ENCODE data around the gene SLC22A23. TPM values are rescaled to one million over a fixed set of nuclear protein-coding genes. Genes with fewer than 3 reads are reported as not detected.

Gene SLC22A23, protein sequence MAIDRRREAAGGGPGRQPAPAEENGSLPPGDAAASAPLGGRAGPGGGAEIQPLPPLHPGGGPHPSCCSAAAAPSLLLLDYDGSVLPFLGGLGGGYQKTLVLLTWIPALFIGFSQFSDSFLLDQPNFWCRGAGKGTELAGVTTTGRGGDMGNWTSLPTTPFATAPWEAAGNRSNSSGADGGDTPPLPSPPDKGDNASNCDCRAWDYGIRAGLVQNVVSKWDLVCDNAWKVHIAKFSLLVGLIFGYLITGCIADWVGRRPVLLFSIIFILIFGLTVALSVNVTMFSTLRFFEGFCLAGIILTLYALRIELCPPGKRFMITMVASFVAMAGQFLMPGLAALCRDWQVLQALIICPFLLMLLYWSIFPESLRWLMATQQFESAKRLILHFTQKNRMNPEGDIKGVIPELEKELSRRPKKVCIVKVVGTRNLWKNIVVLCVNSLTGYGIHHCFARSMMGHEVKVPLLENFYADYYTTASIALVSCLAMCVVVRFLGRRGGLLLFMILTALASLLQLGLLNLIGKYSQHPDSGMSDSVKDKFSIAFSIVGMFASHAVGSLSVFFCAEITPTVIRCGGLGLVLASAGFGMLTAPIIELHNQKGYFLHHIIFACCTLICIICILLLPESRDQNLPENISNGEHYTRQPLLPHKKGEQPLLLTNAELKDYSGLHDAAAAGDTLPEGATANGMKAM
- 3.7 and 6.5 TPM in 2 replicates for total RNA-seq

DNA sequence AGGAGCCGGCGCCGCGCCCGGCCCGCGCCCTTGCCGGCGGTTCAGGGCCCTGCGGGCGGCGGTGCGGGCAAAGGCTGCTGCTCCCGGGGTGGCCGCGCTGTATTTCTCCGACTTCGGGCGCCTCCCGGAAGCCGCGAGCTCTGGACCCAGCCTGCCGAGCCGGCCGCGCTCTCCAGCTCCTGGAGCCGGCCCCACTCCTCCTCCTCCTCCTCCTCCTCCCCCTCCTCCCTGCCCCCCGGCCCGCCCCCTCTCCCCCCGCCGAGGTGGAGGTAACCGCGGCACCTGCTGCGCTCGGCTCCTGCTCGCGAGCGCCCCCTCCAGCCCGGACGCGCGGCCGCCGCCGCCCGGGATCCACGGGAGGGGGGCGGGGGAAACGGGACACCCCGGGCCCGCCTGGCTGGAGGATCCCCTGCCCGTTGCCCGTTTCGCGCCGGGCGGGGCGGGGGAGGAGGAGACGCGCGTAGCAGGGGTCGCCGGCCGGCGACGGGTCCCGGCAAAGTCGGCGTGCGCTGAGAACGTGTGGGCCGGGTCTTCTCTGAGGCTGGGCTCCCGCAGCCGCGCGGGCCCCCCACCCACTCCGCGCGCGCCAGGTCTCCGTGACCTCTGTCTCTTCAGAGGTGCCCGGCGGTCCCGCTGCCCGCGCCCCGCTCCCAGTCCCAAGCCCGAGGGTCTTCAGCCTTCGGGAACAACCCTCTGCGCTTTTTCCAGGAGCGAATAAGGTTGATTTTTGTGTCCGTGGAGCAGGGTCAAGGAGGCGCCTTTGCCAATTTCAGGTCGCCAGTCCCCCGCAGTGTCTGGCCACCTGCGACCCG, at the start of gene SLC22A23:
TSS of gene SLC22A23 (minus strand) at position 153 of the 812 bp plus-strand sequence. CDS start 491 bp downstream, outside the sequence.

GRCh38 chr6:3258720-3259490, 197.9 kb downstream of the SLC22A23 start, which contains the start of gene PSMG4:
TSS of gene PSMG4 (plus strand) at chr6:3258947. CDS start at chr6:3259023, 76 bp downstream.

DNA sequence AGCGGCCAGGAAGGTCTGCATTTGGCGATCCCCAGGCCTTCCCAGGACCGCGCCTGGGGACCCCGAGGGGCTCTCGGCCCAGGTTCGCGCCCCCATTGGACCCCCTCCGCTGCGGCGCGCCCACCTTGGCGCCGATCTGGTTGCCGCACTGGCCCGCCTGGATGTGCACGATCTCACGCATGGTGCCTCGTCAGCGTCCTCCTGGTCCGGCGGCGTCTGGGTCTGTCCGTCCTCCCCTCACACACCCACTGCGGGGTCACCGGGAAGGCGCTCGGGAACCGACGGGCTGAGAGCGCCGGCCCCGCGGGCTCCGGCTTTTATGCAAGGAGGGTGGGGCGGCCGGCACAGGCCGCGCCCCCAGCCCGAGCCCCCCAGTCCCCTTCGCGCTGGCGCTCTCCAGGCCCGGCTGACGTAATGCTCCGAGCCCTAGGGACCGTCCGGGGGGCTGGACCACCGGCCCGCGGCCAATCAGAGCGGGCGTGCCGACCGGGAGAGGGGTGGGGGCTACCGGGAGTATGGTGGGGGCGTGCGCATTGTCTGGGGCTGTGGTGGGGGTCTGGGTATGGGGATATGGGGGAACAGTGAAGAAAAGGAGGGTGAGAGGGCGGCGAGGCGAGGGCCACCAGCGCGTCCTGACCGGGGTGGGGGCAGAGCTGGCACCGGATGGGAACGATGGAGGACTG, 229.3 kb downstream of the SLC22A23 start, which contains the start of gene TUBB2B:
TSS of gene TUBB2B (minus strand) at position 291 of the 683 bp plus-strand sequence. CDS start at position 181, 110 bp downstream.

Other genes with a start within 250 kb of the SLC22A23 start
- gene TUBB2B, start 229.4 kb downstream of the SLC22A23 start, total RNA-seq, result 2.3 and 19.0 TPM in 2 replicates
- 14.4 and 24.5 TPM in 2 replicates for gene PSMG4, start 198.1 kb downstream of the SLC22A23 start, total RNA-seq